SK-N-SH treated with all-trans-retinoic acid at 6 μM for 48 hours (cell line): ENCODE measurements around the gene PODXL2.

Experiments
- ATAC-seq: fragments of 200-7000 bp; cut with Tn5 transposase; 3 replicates; pipeline ENCODE4 v1.9.1; 2020; ENCODE audit warnings: mild to moderate bottlenecking, moderate library complexity
- ARNTL ChIP-seq: fragments of 450-650 bp; formaldehyde crosslinking; IDR thresholded peaks from 2 replicates; pipeline ENCODE4 v1.5.0; 2020; ENCODE audit warnings: low read depth, mild to moderate bottlenecking, moderate library complexity, borderline replicate concordance
- BACH2 ChIP-seq: fragments of 250-450 bp; sonication (Bioruptor Pico); IDR thresholded peaks from 2 replicates; pipeline ENCODE4 v1.9.0; 2021; ENCODE audit warnings: mild to moderate bottlenecking, borderline replicate concordance
- CSDC2 ChIP-seq: fragments of 250-450 bp; sonication (Bioruptor Pico); IDR thresholded peaks from 2 replicates; pipeline ENCODE4 v1.5.0; 2020; ENCODE audit warnings: mild to moderate bottlenecking, moderate library complexity
- ESRRG ChIP-seq: fragments of 250-450 bp; sonication (Bioruptor Pico); IDR thresholded peaks from 2 replicates; pipeline ENCODE4 v1.6.1; 2021; ENCODE audit warnings: mild to moderate bottlenecking
- GLIS3 ChIP-seq: fragments of 250-450 bp; sonication (Bioruptor Pico); IDR thresholded peaks from 2 replicates; pipeline ENCODE4 v1.5.0; 2020; ENCODE audit warnings: mild to moderate bottlenecking, moderate library complexity
- PPARA ChIP-seq: fragments of 250-450 bp; sonication (Bioruptor Pico); IDR thresholded peaks from 2 replicates; pipeline ENCODE4 v1.5.0; 2020; ENCODE audit warnings: mild to moderate bottlenecking, borderline replicate concordance
- RARB ChIP-seq: fragments of 250-450 bp; sonication (Bioruptor Pico); IDR thresholded peaks from 2 replicates; pipeline ENCODE4 v1.8.0; 2021; ENCODE audit warnings: mild to moderate bottlenecking, moderate library complexity
- SNAI2 ChIP-seq: fragments of 250-450 bp; sonication (Bioruptor Pico); IDR thresholded peaks from 2 replicates; pipeline ENCODE4 v1.5.0; 2020; ENCODE audit warnings: mild to moderate bottlenecking, moderate library complexity
- TOX ChIP-seq: fragments of 250-450 bp; sonication (Bioruptor Pico); IDR thresholded peaks from 2 replicates; pipeline ENCODE4 v1.8.0; 2021; ENCODE audit warnings: mild to moderate bottlenecking, moderate library complexity, borderline replicate concordance
- ZC3H10 ChIP-seq: fragments of 250-450 bp; sonication (Bioruptor Pico); IDR thresholded peaks from 2 replicates; pipeline ENCODE4 v1.5.1; 2021; ENCODE audit warnings: mild to moderate bottlenecking, moderate library complexity
- ZFP30 ChIP-seq: fragments of 450-650 bp; formaldehyde crosslinking; IDR thresholded peaks from 2 replicates; pipeline ENCODE4 v1.5.0; 2022; ENCODE audit warnings: mild to moderate bottlenecking, moderate library complexity
- ZNF565 ChIP-seq: fragments of 450-650 bp; formaldehyde crosslinking; conservative IDR thresholded peaks from 2 replicates; pipeline ENCODE4 v1.5.0; 2020; ENCODE audit warnings: low read depth, mild to moderate bottlenecking, moderate library complexity
- ZNF70 ChIP-seq: fragments of 450-650 bp; formaldehyde crosslinking; IDR thresholded peaks from 2 replicates; pipeline ENCODE4 v1.5.0; 2020; ENCODE audit warnings: mild to moderate bottlenecking, moderate library complexity
- ZNF8 ChIP-seq: fragments of 450-650 bp; formaldehyde crosslinking; IDR thresholded peaks from 2 replicates; pipeline ENCODE4 v1.5.0; 2020; ENCODE audit warnings: mild to moderate bottlenecking, moderate library complexity
- TF ChIP-seq, protein P1 (sequence below): fragments of 250-450 bp; sonication (Bioruptor Pico); IDR thresholded peaks from 2 replicates; pipeline ENCODE4 v1.8.0; 2021; ENCODE audit warnings: low read depth, mild to moderate bottlenecking, moderate library complexity, borderline replicate concordance
- TF ChIP-seq, protein P2 (sequence below): fragments of 250-450 bp; sonication (Bioruptor Pico); IDR thresholded peaks from 2 replicates; pipeline ENCODE4 v1.5.0; 2020; ENCODE audit warnings: mild to moderate bottlenecking, moderate library complexity
- TF ChIP-seq, protein P3 (sequence below): fragments of 250-450 bp; sonication (Bioruptor Pico); IDR thresholded peaks from 2 replicates; pipeline ENCODE4 v1.5.1; 2021; ENCODE audit warnings: mild to moderate bottlenecking, moderate library complexity
- TF ChIP-seq, protein P4 (sequence below): fragments of 250-450 bp; sonication (Bioruptor Pico); IDR thresholded peaks from 2 replicates; pipeline ENCODE4 v1.5.1; 2020; ENCODE audit warnings: low read depth, mild to moderate bottlenecking, moderate library complexity

The PODXL2 gene

DNA sequence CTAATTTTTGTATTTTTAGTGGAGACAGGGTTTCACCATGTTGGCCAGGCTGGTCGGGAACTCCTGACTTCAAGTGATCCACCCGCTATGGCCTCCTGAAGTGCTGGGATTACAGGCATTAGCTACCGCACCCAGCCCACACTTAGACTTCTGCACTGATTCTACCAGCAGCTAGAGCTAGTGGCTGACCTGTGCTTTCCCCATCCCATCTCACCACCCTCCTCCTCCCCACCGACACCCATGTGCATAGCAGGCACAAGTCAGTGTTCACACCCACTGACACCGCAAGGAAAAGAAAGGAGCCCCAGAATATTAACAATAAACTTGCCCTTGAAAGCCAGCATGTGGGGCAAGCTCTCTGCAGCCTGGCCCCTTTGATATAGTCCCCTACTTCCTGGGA, 32.6 kb downstream of the PODXL2 start:
- no peak for TF ChIP-seq ESRRG (CRISPR knock-in tag)
- no peak for TF ChIP-seq TOX (CRISPR knock-in tag)
- TF ChIP-seq, protein P1, sequence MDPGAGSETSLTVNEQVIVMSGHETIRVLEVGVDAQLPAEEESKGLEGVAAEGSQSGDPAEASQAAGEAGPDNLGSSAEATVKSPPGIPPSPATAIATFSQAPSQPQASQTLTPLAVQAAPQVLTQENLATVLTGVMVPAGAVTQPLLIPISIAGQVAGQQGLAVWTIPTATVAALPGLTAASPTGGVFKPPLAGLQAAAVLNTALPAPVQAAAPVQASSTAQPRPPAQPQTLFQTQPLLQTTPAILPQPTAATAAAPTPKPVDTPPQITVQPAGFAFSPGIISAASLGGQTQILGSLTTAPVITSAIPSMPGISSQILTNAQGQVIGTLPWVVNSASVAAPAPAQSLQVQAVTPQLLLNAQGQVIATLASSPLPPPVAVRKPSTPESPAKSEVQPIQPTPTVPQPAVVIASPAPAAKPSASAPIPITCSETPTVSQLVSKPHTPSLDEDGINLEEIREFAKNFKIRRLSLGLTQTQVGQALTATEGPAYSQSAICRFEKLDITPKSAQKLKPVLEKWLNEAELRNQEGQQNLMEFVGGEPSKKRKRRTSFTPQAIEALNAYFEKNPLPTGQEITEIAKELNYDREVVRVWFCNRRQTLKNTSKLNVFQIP (CRISPR knock-in tag), result no peak
- TF ChIP-seq RARB, result no peak
- no peak for TF ChIP-seq GLIS3
- TF ChIP-seq, protein P2, sequence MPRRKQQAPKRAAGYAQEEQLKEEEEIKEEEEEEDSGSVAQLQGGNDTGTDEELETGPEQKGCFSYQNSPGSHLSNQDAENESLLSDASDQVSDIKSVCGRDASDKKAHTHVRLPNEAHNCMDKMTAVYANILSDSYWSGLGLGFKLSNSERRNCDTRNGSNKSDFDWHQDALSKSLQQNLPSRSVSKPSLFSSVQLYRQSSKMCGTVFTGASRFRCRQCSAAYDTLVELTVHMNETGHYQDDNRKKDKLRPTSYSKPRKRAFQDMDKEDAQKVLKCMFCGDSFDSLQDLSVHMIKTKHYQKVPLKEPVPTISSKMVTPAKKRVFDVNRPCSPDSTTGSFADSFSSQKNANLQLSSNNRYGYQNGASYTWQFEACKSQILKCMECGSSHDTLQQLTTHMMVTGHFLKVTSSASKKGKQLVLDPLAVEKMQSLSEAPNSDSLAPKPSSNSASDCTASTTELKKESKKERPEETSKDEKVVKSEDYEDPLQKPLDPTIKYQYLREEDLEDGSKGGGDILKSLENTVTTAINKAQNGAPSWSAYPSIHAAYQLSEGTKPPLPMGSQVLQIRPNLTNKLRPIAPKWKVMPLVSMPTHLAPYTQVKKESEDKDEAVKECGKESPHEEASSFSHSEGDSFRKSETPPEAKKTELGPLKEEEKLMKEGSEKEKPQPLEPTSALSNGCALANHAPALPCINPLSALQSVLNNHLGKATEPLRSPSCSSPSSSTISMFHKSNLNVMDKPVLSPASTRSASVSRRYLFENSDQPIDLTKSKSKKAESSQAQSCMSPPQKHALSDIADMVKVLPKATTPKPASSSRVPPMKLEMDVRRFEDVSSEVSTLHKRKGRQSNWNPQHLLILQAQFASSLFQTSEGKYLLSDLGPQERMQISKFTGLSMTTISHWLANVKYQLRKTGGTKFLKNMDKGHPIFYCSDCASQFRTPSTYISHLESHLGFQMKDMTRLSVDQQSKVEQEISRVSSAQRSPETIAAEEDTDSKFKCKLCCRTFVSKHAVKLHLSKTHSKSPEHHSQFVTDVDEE, result no peak
- ATAC-seq, result no peak

DNA sequence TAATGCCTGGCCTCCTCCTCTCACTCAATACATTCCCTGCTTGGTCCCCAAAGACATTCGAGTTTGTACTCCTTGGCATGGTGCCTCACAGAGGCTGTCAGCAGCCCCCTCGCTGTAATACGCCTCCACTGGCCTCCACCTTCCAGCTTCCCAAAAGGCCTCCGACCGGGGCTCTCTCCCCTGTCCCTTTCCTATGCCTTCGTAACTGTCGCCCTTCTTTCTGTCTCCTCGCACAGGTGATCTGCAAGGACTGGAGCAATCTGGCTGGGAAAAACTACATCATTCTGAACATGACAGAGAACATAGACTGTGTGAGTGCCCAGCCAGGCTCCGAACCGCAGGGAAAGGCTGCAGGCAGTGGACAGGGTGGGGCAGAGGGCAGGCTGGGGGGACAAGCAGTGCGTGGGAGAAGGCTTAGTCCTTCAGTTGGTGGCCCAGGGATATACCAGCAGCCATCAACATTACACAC, 33.0 kb downstream of the PODXL2 start:
- no peak for TF ChIP-seq ZC3H10 (CRISPR knock-in tag)
- TF ChIP-seq, protein P3, sequence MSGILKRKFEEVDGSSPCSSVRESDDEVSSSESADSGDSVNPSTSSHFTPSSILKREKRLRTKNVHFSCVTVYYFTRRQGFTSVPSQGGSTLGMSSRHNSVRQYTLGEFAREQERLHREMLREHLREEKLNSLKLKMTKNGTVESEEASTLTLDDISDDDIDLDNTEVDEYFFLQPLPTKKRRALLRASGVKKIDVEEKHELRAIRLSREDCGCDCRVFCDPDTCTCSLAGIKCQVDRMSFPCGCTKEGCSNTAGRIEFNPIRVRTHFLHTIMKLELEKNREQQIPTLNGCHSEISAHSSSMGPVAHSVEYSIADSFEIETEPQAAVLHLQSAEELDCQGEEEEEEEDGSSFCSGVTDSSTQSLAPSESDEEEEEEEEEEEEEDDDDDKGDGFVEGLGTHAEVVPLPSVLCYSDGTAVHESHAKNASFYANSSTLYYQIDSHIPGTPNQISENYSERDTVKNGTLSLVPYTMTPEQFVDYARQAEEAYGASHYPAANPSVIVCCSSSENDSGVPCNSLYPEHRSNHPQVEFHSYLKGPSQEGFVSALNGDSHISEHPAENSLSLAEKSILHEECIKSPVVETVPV (CRISPR knock-in tag), result no peak
- no peak for TF ChIP-seq ZNF565 (CRISPR knock-in tag)
- TF ChIP-seq, protein P4, sequence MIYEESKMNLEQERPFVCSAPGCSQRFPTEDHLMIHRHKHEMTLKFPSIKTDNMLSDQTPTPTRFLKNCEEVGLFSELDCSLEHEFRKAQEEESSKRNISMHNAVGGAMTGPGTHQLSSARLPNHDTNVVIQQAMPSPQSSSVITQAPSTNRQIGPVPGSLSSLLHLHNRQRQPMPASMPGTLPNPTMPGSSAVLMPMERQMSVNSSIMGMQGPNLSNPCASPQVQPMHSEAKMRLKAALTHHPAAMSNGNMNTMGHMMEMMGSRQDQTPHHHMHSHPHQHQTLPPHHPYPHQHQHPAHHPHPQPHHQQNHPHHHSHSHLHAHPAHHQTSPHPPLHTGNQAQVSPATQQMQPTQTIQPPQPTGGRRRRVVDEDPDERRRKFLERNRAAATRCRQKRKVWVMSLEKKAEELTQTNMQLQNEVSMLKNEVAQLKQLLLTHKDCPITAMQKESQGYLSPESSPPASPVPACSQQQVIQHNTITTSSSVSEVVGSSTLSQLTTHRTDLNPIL (CRISPR knock-in tag), result no peak
- TF ChIP-seq PPARA, result no peak
- no peak for TF ChIP-seq RARB
- no peak for TF ChIP-seq CSDC2 (CRISPR knock-in tag)
- TF ChIP-seq, protein P1 (CRISPR knock-in tag), result no peak
- TF ChIP-seq SNAI2 (CRISPR knock-in tag), result no peak
- no peak for TF ChIP-seq ESRRG (CRISPR knock-in tag)
- TF ChIP-seq BACH2 (CRISPR knock-in tag), result no peak
- no peak for TF ChIP-seq ZNF8 (CRISPR knock-in tag)
- ATAC-seq, result no peak

DNA sequence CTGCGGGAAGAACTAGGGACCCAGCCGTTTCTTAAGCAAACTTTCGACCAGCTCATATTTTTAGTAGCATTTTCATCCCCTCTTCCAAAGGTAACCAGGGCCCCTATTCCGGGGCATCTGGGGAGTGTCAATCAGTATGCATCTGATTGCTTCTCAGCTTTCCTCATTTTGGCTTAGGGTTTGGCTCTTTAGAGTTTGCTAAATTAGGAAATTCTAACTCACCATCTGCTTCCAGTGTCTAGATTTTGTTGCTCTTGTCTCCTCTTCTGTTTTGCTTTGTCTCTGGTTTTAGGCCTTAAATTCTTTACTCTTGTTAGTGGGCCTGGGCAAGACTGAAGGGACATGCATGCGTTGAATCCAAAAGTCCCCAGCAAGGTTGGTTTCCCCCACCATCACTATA, 34.2 kb downstream of the PODXL2 start:
- no peak for ATAC-seq
- TF ChIP-seq ZFP30 (no peak), ZNF70 (CRISPR knock-in tag) (no peak)

DNA sequence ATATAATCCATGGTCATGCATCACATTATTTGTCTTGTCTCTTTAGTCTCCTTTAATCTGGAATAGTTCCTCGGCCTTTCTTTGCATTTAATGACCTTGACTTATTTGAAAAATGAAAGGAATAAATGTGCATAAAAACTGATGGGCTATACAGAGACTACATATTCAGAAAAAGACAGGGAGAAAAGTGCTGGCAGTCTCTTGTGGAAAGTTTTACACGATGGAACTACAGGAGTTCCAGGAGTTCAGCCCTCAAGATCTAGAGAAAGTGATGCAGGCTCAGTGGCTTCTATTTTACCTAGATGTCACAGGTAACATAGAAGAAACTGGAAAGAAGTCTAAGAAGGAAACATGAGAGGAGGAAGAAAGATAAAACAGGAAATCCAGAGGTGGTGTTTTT, 36.2 kb downstream of the PODXL2 start:
- TF ChIP-seq ESRRG (CRISPR knock-in tag), result no peak
- no peak for TF ChIP-seq SNAI2 (CRISPR knock-in tag)
- TF ChIP-seq, protein P1 (CRISPR knock-in tag), result no peak
- no peak for TF ChIP-seq ZNF8 (CRISPR knock-in tag)
- TF ChIP-seq PPARA, result no peak
- TF ChIP-seq ARNTL (CRISPR knock-in tag), result no peak
- ATAC-seq, result no peak
